ENCODE data around the gene ZP3.

DNA sequence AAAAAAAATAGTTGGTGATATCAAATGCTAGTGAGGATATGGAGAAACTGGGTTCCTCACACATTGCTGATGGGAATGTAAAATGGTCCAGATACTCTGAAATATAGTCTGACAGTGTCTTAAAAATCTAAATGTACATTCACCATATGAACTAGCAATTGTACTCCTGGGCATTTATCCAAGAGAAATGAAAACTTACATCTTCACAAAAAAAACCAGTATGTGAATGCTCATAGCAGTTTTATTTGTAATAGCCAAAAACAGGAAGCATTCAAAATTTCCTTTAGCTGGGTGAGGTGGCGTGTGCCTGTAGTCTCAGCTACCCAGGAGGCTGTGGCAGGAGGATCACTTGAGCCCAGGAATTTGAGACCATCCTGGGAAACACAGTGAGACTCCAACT is 13.1 kb upstream of the ZP3 start:
- TF ChIP-seq CTCF (conservative IDR thresholded peaks at IDR 0.05) (no peak), EZH2 (IDR thresholded peaks at IDR 0.05; ENCODE audit: low read depth) (no peak)

All from PC-9 (cell line).